ENCODE data around the gene CLDN18.
A peak's percentile ranks its signal among the peaks of the same experiment; 100 is the strongest.

CLDN18 gene

GRCh38 chr3:138009476-138010272, at the start of gene CLDN18:
TSS of gene CLDN18 (plus strand) at chr3:138010165. CDS start at chr3:138010226, 61 bp downstream.
- no peak for DNase-seq

GRCh38 chr3:137962251-137962650, 47.7 kb upstream of the CLDN18 start:
- DNase-seq = no peak

- no peak for DNase-seq
These were observed 46.5 kb upstream of the CLDN18 start for GRCh38 chr3:137963463-137963862.

- DNase-seq = peak; percentile 82
These were observed 38.8 kb upstream of the CLDN18 start for GRCh38 chr3:137970914-137971831.

GRCh38 chr3:137972396-137972795, 37.6 kb upstream of the CLDN18 start:
- DNase-seq = no peak

GRCh38 chr3:137978328-137978727, 31.6 kb upstream of the CLDN18 start:
- DNase-seq = no peak

GRCh38 chr3:137987723-137988122, 22.2 kb upstream of the CLDN18 start:
- DNase-seq = no peak

- no peak for DNase-seq
These were observed 21.8 kb upstream of the CLDN18 start for GRCh38 chr3:137988152-137988551.

GRCh38 chr3:137988982-137989381, 21.0 kb upstream of the CLDN18 start:
- DNase-seq = no peak

GRCh38 chr3:137990427-137990826, 19.5 kb upstream of the CLDN18 start:
- no peak for DNase-seq

- DNase-seq = no peak
These were observed 17.4 kb upstream of the CLDN18 start for GRCh38 chr3:137992592-137992991.

GRCh38 chr3:137998121-137999042, 11.6 kb upstream of the CLDN18 start:
- no peak for DNase-seq

GRCh38 chr3:138003069-138003468, 6.9 kb upstream of the CLDN18 start:
- no peak for DNase-seq

GRCh38 chr3:138005627-138006026, 4.3 kb upstream of the CLDN18 start:
- DNase-seq = no peak

- no peak for DNase-seq
These were observed 2.1 kb upstream of the CLDN18 start for GRCh38 chr3:138007898-138008297.

- no peak for DNase-seq
These were observed 267 bp downstream of the CLDN18 start for GRCh38 chr3:138010273-138010590.

- DNase-seq = no peak
These were observed 1.8 kb downstream of the CLDN18 start for GRCh38 chr3:138011722-138012121.

- no peak for DNase-seq
These were observed 2.6 kb downstream of the CLDN18 start for GRCh38 chr3:138012526-138012925.

GRCh38 chr3:138016065-138016464, 6.1 kb downstream of the CLDN18 start:
- no peak for DNase-seq

GRCh38 chr3:138019281-138020069, 9.5 kb downstream of the CLDN18 start:
- DNase-seq = no peak

- no peak for DNase-seq
These were observed 13.8 kb downstream of the CLDN18 start for GRCh38 chr3:138023754-138024153.

GRCh38 chr3:138025553-138025952, 15.6 kb downstream of the CLDN18 start:
- no peak for DNase-seq

Data from NCI-H1694 treated with DMSO at 0.1 percent for 48 hours (cell line).